Measurements from ENCODE around the gene DDX6.
A peak's percentile ranks its signal among the peaks of the same experiment; 100 is the strongest.

Gene DDX6

GRCh38 chr11:118791111-118791960 is at the start of gene DDX6:
Gene DDX6, minus strand, starts transcription at chr11:118791164. Its CDS starts 4,913 bp downstream, at chr11:118786251.
- Histone ChIP-seq H3K9me2 (replicated peaks; ENCODE audit: control insufficient read depth, low read length) (no peaks in the 10 kb centered on the region), H3K9me3 (ENCODE audit: control insufficient read depth, insufficient read depth, low read length) (no peaks in the 10 kb centered on the region), H3K4me3 (ENCODE audit: low read length) (peak within 1 kb of the TSS; percentile 85), H3K4me2 (ENCODE audit: low read length) (peak within 1 kb of the TSS; percentile 97), H3K79me2 (ENCODE audit: control insufficient read depth, low read length) (peaks cover 49% of the 10 kb centered on the region), H3F3A (ENCODE audit: control insufficient read depth, insufficient read depth) (peaks cover 14% of the 10 kb centered on the region), H3K27ac (ENCODE audit: low read depth, low read length) (peak within 1 kb of the TSS; percentile 87), H3K4me1 (ENCODE audit: control insufficient read depth, low read length) (peaks cover 45% of the 10 kb centered on the region), H3K27me3 (ENCODE audit: control insufficient read depth, low read length) (no peaks in the 10 kb centered on the region), H3K36me3 (ENCODE audit: control insufficient read depth, low read length) (peaks cover 40% of the 10 kb centered on the region), H4K20me1 (ENCODE audit: control insufficient read depth, insufficient read depth, low read depth, low read length) (peaks cover 19% of the 10 kb centered on the region)
- no peak for TF ChIP-seq EZH2phosphoT487 (IDR thresholded peaks at IDR 0.05; ENCODE audit: borderline replicate concordance, low read length)
- TF ChIP-seq CTCF (IDR thresholded peaks at IDR 0.05; ENCODE audit: low read depth, low read length, poor library complexity, severe bottlenecking), result peak; percentile 49

- Histone ChIP-seq H4K20me1 (ENCODE audit: control insufficient read depth, insufficient read depth, low read depth, low read length) (no peaks in the 10 kb centered on the region), H3K27me3 (ENCODE audit: control insufficient read depth, low read length) (no peaks in the 10 kb centered on the region), H3K27ac (ENCODE audit: low read depth, low read length) (peak overlapping the region; percentile 18; the same call in 1 of the 2 replicates), H3K4me1 (ENCODE audit: control insufficient read depth, low read length) (peaks cover 35% of the 10 kb centered on the region), H3K36me3 (ENCODE audit: control insufficient read depth, low read length) (no peaks in the 10 kb centered on the region), H3K79me2 (ENCODE audit: control insufficient read depth, low read length) (no peaks in the 10 kb centered on the region), H3F3A (ENCODE audit: control insufficient read depth, insufficient read depth) (peaks cover 3% of the 10 kb centered on the region), H3K4me2 (ENCODE audit: low read length) (peak overlapping the region; percentile 32), H3K4me3 (ENCODE audit: low read length) (peak overlapping the region; percentile 24; the same call in 1 of the 2 replicates), H3K9me2 (replicated peaks; ENCODE audit: control insufficient read depth, low read length) (no peaks in the 10 kb centered on the region), H3K9me3 (ENCODE audit: control insufficient read depth, insufficient read depth, low read length) (no peaks in the 10 kb centered on the region)
- TF ChIP-seq CTCF (IDR thresholded peaks at IDR 0.05; ENCODE audit: low read depth, low read length, poor library complexity, severe bottlenecking), result no peak
- no peak for TF ChIP-seq EZH2phosphoT487 (IDR thresholded peaks at IDR 0.05; ENCODE audit: borderline replicate concordance, low read length)
Measured at GRCh38 chr11:118838905-118839553, 48.1 kb upstream of the DDX6 start.

- H3K27me3 ChIP-seq (ENCODE audit: control insufficient read depth, low read length), result no peaks in the 10 kb centered on the region
- no peak overlapping the region for H3K4me3 ChIP-seq (ENCODE audit: low read length)
- H3K9me2 ChIP-seq (replicated peaks; ENCODE audit: control insufficient read depth, low read length), result no peaks in the 10 kb centered on the region
- no peak overlapping the region for H3K27ac ChIP-seq (ENCODE audit: low read depth, low read length)
- TF ChIP-seq CTCF (IDR thresholded peaks at IDR 0.05; ENCODE audit: low read depth, low read length, poor library complexity, severe bottlenecking), result no peak
- no peak for TF ChIP-seq EZH2phosphoT487 (IDR thresholded peaks at IDR 0.05; ENCODE audit: borderline replicate concordance, low read length)
- H3K36me3 ChIP-seq (ENCODE audit: control insufficient read depth, low read length), result no peaks in the 10 kb centered on the region
- H3K4me1 ChIP-seq (ENCODE audit: control insufficient read depth, low read length), result peaks cover 35% of the 10 kb centered on the region
- no peaks in the 10 kb centered on the region for H3K79me2 ChIP-seq (ENCODE audit: control insufficient read depth, low read length)
- H4K20me1 ChIP-seq (ENCODE audit: control insufficient read depth, insufficient read depth, low read depth, low read length), result no peaks in the 10 kb centered on the region
- no peaks in the 10 kb centered on the region for H3K9me3 ChIP-seq (ENCODE audit: control insufficient read depth, insufficient read depth, low read length)
- no peak overlapping the region for H3K4me2 ChIP-seq (ENCODE audit: low read length)
- peaks cover 3% of the 10 kb centered on the region for H3F3A ChIP-seq (ENCODE audit: control insufficient read depth, insufficient read depth)
Measured at GRCh38 chr11:118837868-118838267, 46.9 kb upstream of the DDX6 start.
